Measurements from ENCODE around the gene CCL22.

The CCL22 gene

GRCh38 chr16:57358527-57359095 is at the start of gene CCL22:
Gene CCL22, plus strand, starts transcription at chr16:57358783. Its CDS starts 34 bp downstream, at chr16:57358817.
- TF ChIP-seq CTCF (IDR thresholded peaks at IDR 0.05; ENCODE audit: insufficient read depth, low read depth, low read length, missing control alignments) = no peak
- H3K4me3 ChIP-seq (ENCODE audit: low read length) = no peak within 1 kb of the TSS
- DNase-seq (ENCODE audit: low read depth) = peak; percentile 68

GRCh38 chr16:57310801-57311200 is 47.8 kb upstream of the CCL22 start:
- TF ChIP-seq CTCF (IDR thresholded peaks at IDR 0.05; ENCODE audit: insufficient read depth, low read depth, low read length, missing control alignments) = no peak
- no peak overlapping the region for H3K4me3 ChIP-seq (ENCODE audit: low read length)
- DNase-seq (ENCODE audit: low read depth) = no peak

GRCh38 chr16:57313509-57313908 is 45.1 kb upstream of the CCL22 start:
- DNase-seq (ENCODE audit: low read depth) = no peak
- no peak overlapping the region for H3K4me3 ChIP-seq (ENCODE audit: low read length)
- TF ChIP-seq CTCF (IDR thresholded peaks at IDR 0.05; ENCODE audit: insufficient read depth, low read depth, low read length, missing control alignments) = no peak

GRCh38 chr16:57314161-57314785 is 44.3 kb upstream of the CCL22 start:
- no peak overlapping the region for H3K4me3 ChIP-seq (ENCODE audit: low read length)
- TF ChIP-seq CTCF (IDR thresholded peaks at IDR 0.05; ENCODE audit: insufficient read depth, low read depth, low read length, missing control alignments) = no peak
- DNase-seq (ENCODE audit: low read depth) = peak; percentile 14

GRCh38 chr16:57315416-57315815 is 43.2 kb upstream of the CCL22 start:
- TF ChIP-seq CTCF (IDR thresholded peaks at IDR 0.05; ENCODE audit: insufficient read depth, low read depth, low read length, missing control alignments) = no peak
- H3K4me3 ChIP-seq (ENCODE audit: low read length) = no peak overlapping the region
- no peak for DNase-seq (ENCODE audit: low read depth)

GRCh38 chr16:57316390-57317017 is 42.1 kb upstream of the CCL22 start:
- no peak for TF ChIP-seq CTCF (IDR thresholded peaks at IDR 0.05; ENCODE audit: insufficient read depth, low read depth, low read length, missing control alignments)
- DNase-seq (ENCODE audit: low read depth) = peak; percentile 65
- no peak overlapping the region for H3K4me3 ChIP-seq (ENCODE audit: low read length)
